ENCODE results near the gene RANGRF.

The RANGRF gene

DNA sequence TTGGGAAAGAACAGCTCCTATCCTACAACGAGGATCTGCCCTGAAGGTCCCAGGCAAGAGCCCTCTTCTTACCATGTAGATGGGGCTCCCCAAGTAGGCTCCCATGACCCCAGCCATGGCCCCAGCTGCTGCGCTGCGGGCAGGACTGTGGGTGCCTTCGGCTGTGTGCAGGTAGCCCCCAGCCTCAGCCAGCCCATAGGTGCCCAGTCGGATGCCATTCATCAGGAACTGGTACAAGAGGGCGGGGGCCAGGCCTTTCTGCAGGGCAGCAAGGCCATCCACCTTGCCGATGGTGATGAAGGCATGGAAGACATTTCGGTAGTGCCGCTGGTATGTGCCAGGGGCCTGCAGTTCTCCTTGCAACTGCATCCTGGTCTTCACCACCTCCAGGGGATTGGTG lies 5.9 kb downstream of the RANGRF start:
- H3K27ac ChIP-seq, result peak overlapping the region; percentile 96
- DNase-seq (ENCODE audit: low spot score), result no peak
- ChIA-PET POLR2A (ENCODE audit: low non-redundant PET) (no interaction called here), CTCF (interaction anchor here (0.7 kb wide), 1 partner anchor 26 kb away, joined by 3 read pairs; no protein-coding TSS in a partner anchor)
- TF ChIP-seq, protein P1, sequence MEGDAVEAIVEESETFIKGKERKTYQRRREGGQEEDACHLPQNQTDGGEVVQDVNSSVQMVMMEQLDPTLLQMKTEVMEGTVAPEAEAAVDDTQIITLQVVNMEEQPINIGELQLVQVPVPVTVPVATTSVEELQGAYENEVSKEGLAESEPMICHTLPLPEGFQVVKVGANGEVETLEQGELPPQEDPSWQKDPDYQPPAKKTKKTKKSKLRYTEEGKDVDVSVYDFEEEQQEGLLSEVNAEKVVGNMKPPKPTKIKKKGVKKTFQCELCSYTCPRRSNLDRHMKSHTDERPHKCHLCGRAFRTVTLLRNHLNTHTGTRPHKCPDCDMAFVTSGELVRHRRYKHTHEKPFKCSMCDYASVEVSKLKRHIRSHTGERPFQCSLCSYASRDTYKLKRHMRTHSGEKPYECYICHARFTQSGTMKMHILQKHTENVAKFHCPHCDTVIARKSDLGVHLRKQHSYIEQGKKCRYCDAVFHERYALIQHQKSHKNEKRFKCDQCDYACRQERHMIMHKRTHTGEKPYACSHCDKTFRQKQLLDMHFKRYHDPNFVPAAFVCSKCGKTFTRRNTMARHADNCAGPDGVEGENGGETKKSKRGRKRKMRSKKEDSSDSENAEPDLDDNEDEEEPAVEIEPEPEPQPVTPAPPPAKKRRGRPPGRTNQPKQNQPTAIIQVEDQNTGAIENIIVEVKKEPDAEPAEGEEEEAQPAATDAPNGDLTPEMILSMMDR (conservative IDR thresholded peaks at IDR 0.05; ENCODE audit: low read depth), result no peak

DNA sequence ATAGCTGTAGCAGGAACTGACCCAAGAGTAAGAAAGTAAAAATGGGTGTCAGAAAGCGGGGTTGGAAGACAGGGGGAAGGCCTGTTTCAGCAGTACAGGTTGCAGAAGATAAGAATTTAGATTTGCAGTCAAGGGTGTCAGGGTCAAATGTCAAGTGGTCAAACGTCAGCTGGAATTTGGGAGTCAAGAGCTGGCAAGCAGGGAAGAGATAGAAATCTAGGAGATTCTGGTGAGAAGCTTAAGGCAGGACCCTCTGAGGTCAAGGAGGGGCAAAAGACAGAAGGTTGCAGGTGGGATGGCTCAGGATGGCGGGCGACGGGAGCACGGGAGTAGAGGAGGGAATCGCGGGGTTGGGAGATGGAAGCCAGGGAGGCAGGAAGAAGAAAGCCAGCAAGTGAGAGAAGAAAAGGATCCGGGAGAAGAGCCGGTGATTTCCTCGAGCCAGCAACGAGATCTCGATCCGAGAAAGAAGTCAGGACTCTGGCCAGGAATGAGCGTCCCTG lies 6.4 kb downstream of the RANGRF start:
- CTCF ChIA-PET, result interaction anchor here (0.6 to 0.7 kb wide), 4 partner anchors 22 to 125 kb away, joined by 3 read pairs; partner anchors contain the start of gene CTC1

DNA sequence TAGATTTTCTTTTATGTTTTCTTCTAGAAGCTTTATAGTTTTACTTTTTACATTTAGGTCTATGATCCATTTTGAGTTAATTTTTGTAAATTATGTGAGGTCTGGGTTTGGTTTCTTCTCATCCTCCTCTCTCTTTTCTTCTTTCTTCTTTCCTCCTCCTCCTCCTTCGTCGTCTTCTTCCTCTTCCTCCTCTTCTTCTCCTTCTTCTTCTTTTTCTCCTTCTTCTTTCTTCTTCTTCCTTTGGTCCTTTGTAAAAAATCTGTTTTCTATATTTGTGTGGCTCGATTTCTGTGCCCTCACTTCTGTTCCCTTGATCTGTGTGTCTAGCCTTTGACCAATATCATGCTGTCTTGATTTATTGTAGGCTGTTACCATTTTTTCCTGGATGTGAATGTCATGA lies 11.8 kb downstream of the RANGRF start:
- TF ChIP-seq, protein P1 (conservative IDR thresholded peaks at IDR 0.05; ENCODE audit: low read depth), result no peak
- ChIA-PET POLR2A (ENCODE audit: low non-redundant PET) (no interaction called here), CTCF (interaction anchor here (0.6 to 1.4 kb wide), 4 partner anchors 13 to 189 kb away, joined by 3 to 4 read pairs (median 4); no protein-coding TSS in a partner anchor)
- DNase-seq (ENCODE audit: low spot score), result no peak
- H3K27ac ChIP-seq, result no peak overlapping the region

More for the DNA sequence above, 6.4 kb downstream of the RANGRF start:
- DNase-seq (ENCODE audit: low spot score), result no peak
- peak overlapping the region; percentile 96 for H3K27ac ChIP-seq
- POLR2A ChIA-PET (ENCODE audit: low non-redundant PET), result interaction anchor here (0.6 to 1.2 kb wide), 7 partner anchors 11 to 198 kb away, joined by 3 to 9 read pairs (median 4); partner anchors contain the start of genes CTC1 and PFAS
- TF ChIP-seq, protein P1 (conservative IDR thresholded peaks at IDR 0.05; ENCODE audit: low read depth), result no peak

DNA sequence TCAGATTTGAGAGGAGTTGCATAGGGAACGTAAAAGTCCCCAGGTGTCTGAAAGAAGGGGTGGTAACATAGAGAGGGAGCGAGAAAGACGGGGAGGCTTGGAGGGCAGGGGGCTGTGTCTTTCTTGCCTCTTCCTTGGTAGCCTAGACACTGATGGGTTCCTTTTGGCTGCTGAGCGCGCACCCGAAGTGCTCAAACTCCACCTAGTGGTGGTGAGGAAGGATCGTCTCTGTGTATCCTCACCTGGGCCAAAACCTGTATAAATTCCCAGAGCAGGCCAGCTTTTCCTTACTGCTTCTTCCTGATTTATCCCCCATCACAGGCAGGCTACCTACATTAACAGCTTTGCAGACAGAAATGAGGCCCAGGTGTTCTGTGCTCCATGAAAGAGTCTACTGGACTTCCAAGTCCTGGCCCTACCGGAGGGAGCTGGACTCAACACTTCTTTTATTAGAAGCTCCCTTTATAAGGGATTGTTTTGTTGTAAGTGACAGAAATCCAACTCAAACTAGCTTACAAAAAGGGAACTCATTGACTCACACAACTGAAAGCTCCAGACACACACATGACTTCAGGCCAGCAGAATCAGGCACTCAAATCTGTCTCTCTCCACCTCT lies 12.3 kb downstream of the RANGRF start:
- ChIA-PET POLR2A (ENCODE audit: low non-redundant PET) (interaction anchor here (0.8 kb wide), 1 partner anchor 53 kb away, joined by 3 read pairs; the partner anchor contains the start of gene CTC1), CTCF (interaction anchor here (0.6 to 1.4 kb wide), 13 partner anchors 8 to 642 kb away, joined by 3 to 5 read pairs (median 3); partner anchors contain the start of gene ARHGEF15)
- DNase-seq (ENCODE audit: low spot score), result peak; percentile 84
- H3K27ac ChIP-seq, result no peak overlapping the region
- TF ChIP-seq, protein P1 (conservative IDR thresholded peaks at IDR 0.05; ENCODE audit: low read depth), result peak; percentile 87

DNA sequence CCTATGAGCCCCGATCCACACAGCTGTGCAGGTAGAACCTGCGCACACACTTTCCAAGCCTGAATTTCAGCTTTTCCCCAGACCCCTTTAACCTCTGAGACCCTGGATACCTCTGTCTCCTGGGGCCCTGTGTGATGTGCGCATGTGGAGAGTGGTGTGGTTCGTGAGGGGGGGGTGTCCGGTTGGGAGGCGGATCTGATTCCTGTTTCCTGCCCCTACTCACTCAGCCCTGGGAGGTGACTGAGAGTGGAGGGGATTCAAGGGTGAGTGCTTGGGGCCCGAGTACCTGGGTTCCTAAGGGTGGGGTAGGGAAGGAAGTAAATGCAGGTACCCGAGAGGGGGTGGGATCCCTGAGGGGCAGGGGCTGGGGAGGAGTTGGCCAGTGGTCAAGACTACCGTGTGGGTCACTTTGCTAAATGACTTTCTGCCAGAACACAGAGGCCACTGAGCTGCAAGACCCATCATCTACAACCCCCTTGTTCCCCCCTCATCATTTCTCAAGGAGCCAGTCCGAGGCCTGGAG lies 22.2 kb downstream of the RANGRF start:
- TF ChIP-seq, protein P1 (conservative IDR thresholded peaks at IDR 0.05; ENCODE audit: low read depth), result no peak
- POLR2A ChIA-PET (ENCODE audit: low non-redundant PET), result no interaction called here
- no peak for DNase-seq (ENCODE audit: low spot score)
- no peak overlapping the region for H3K27ac ChIP-seq
- CTCF ChIA-PET, result interaction anchor here (1.0 kb wide), 1 partner anchor 10 kb away, joined by 3 read pairs; no protein-coding TSS in a partner anchor

DNA sequence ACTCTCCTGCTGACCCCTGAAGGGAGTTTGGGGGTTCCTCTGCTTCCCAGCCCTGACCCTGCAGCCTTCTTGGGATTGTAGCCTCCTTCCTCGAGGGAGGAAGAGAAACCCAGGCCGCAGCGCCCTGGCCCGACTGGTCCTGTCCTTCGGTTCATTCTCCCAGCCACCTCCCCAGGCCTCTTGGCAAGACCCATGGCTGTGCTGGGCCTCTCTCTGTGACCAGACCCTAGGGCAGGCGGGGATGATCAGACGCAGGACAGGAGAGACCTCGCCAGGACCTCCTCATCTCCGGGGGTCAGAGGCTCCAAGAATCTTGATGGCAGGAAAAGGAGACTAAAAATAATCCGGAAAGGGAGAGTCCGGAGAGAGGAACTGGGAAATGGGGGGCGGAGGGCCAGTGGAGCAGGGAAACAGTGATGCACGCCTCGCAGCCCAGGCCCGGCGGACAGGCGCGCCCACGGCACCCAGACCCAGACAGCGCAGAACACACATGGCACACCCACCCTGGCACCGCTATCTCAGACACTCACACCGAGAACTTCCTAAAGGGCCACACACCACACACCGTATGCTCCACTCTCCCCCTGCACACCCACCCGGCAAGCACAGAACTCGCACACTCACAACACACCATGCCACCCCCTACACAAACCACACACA lies 22.8 kb downstream of the RANGRF start:
- TF ChIP-seq, protein P1 (conservative IDR thresholded peaks at IDR 0.05; ENCODE audit: low read depth), result no peak
- POLR2A ChIA-PET (ENCODE audit: low non-redundant PET), result no interaction called here
- CTCF ChIA-PET, result no interaction called here
- no peak overlapping the region for H3K27ac ChIP-seq
- no peak for DNase-seq (ENCODE audit: low spot score)
